Measurements from ENCODE around the gene MATN4. TPM values are rescaled to one million over a fixed set of nuclear protein-coding genes. Genes with fewer than 3 reads are reported as not detected.

MATN4 gene
- total and polyA plus RNA-seq, 2 experiments from 2014 or later = 3.3 to 5.1 TPM

- TF ChIP-seq ZNF462 (CRISPR knock-in tag; IDR thresholded peaks at IDR 0.05) (no peak), CREB1 (CRISPR knock-in tag; IDR thresholded peaks at IDR 0.05; ENCODE audit: low read depth) (no peak), EZH2 (IDR thresholded peaks at IDR 0.05; ENCODE audit: low read depth, unreplicated experiment) (no peak)
Observed at GRCh38 chr20:45344168-45344860, 36.2 kb upstream of the MATN4 start (continued).

GRCh38 chr20:45343532-45344167, 35.6 kb upstream of the MATN4 start:
- Histone ChIP-seq H3K4me2 (peak overlapping the region; percentile 98), H4K20me1 (replicated peaks; ENCODE audit: insufficient read depth) (no peaks in the 10 kb centered on the region), H3K27me3 (ENCODE audit: insufficient read depth) (peaks cover 9% of the 10 kb centered on the region; the same call in 1 of the 2 replicates), H3K9me2 (ENCODE audit: insufficient read depth) (no peaks in the 10 kb centered on the region), H3K4me1 (ENCODE audit: insufficient read depth) (peaks cover 80% of the 10 kb centered on the region), H3K36me3 (ENCODE audit: insufficient read depth) (no peaks in the 10 kb centered on the region), H2AFZ (no peak overlapping the region), H3K79me2 (replicated peaks; ENCODE audit: insufficient read depth) (peaks cover 87% of the 10 kb centered on the region), H3K4me3 (peak overlapping the region; percentile 46), H3F3A (replicated peaks; ENCODE audit: low read depth) (0 out of 2 replicates have a peak, but pooled peaks cover 8% of the 10 kb centered on the region), H3K27ac (ENCODE audit: low read depth) (peak overlapping the region; percentile 96)
- no peaks in the 10 kb centered on the region for H3K9me3 Mint-ChIP-seq
- peaks cover 18% of the 10 kb centered on the region for H3K36me3 Mint-ChIP-seq (ENCODE audit: low read depth)
- DNase-seq (ENCODE audit: low spot score) (no peak), ATAC-seq (no peak)
- H3K27ac Mint-ChIP-seq = peak overlapping the region; percentile 96
- peak overlapping the region; percentile 71; the same call in 1 of the 3 replicates for H3K4me3 Mint-ChIP-seq
- peaks cover 15% of the 10 kb centered on the region for H3K27me3 Mint-ChIP-seq (ENCODE audit: insufficient read depth, low read depth, poor library complexity)
- H3K4me1 Mint-ChIP-seq = peaks cover 90% of the 10 kb centered on the region
- no peak for TF ChIP-seq EZH2 (IDR thresholded peaks at IDR 0.05; ENCODE audit: low read depth, unreplicated experiment)
- TF ChIP-seq EZH2phosphoT487 (IDR thresholded peaks at IDR 0.05; ENCODE audit: unreplicated experiment) = no peak

Measured in GM23338 (cell line).